ENCODE results near the gene SKP2. TPM values are rescaled to one million over a fixed set of nuclear protein-coding genes. Genes with fewer than 3 reads are reported as not detected.
A peak's percentile ranks its signal among the peaks of the same experiment; 100 is the strongest.

SKP2 gene
- total RNA-seq, 4 donors from 2014 or later: 4.8 to 10.3 (median 8.8) TPM

DNA sequence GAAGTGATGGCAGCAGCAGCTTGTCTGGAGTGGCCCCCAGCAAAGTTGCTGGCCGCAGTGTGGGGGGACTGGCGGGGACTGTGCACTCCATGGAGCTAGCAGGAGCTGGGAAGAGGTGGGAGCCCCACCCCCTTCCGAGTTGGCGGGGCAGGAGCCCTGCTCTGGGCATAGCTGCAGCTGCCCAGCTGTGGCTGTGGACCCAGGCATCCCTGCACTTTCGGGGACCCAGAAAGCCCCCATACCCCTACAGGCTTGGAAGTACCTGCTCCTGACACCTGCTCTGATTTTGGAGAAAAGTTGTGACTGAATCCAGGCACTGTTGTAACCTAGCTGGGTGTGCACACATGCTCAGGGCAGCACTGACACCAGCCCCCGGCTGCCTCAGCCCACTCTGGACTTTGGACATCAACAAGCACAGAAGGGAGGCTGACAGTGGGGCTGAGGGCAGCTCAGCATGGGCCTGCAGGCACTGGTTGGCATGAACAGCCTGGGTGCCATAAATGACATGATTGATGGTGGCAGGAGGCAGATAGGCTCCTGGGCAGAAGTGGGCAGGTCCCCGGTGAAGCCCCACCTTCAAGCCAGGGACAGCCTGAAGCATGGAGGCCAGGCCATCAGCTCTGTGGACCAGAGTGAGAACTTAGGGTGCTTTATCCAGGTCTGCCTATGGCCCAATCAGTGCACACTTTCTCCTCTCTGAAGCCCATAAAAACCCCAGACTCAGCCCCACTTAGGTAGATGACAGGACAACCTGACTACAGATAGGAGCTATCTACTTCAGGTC, 12.8 kb upstream of the SKP2 start:
- H3K27ac ChIP-seq: no peak overlapping the region
- H3K36me3 ChIP-seq: peaks cover 8 to 10% of the 10 kb centered on the region in 2 donors
- no peak overlapping the region for H3K4me3 ChIP-seq (replicated peaks in 1 of 3)
- intact Hi-C loops (cut with DNase I): no loop called here
- H3K4me1 ChIP-seq: no peaks in the 10 kb centered on the region
- no peaks in the 10 kb centered on the region for H3K27me3 ChIP-seq
- no peak for DNase-seq
- TF ChIP-seq, protein P1, sequence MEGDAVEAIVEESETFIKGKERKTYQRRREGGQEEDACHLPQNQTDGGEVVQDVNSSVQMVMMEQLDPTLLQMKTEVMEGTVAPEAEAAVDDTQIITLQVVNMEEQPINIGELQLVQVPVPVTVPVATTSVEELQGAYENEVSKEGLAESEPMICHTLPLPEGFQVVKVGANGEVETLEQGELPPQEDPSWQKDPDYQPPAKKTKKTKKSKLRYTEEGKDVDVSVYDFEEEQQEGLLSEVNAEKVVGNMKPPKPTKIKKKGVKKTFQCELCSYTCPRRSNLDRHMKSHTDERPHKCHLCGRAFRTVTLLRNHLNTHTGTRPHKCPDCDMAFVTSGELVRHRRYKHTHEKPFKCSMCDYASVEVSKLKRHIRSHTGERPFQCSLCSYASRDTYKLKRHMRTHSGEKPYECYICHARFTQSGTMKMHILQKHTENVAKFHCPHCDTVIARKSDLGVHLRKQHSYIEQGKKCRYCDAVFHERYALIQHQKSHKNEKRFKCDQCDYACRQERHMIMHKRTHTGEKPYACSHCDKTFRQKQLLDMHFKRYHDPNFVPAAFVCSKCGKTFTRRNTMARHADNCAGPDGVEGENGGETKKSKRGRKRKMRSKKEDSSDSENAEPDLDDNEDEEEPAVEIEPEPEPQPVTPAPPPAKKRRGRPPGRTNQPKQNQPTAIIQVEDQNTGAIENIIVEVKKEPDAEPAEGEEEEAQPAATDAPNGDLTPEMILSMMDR (IDR thresholded peaks at IDR 0.05): no peak
- no peak for TF ChIP-seq POLR2A (IDR thresholded peaks at IDR 0.05)
- 95 to 98% methylated on average over 6 to 7 of the region's 7 CpGs for WGBS, 2 donors
- H3K9me3 ChIP-seq: no peaks in the 10 kb centered on the region

DNA sequence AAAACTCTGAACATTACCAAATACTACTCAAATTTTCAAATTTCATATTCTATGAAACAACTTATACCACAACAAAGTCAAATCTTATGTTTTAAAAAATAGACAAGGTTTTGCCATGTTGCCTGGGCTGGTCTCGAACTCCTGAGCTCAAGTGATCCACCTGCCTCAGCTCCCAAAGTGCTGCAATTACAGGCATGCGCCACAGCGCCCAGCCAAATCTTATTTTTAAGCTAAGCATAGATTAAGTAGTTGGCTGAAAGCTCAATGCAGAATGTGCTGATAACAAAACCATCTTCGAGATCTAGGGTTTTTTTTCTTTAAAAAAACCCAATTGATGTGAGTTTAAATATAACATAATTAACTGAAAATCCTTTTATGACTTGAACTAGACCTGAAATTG, 6.6 kb upstream of the SKP2 start:
- intact Hi-C loops (cut with DNase I): no loop called here
- Histone ChIP-seq H3K4me3 (replicated peaks in 1 of 3) (no peak overlapping the region), H3K9me3 (no peaks in the 10 kb centered on the region), H3K27ac (no peak overlapping the region), H3K4me1 (peaks cover 1 to 7% of the 10 kb centered on the region in 2 donors), H3K36me3 (peaks cover 4 to 5% of the 10 kb centered on the region in 2 donors), H3K27me3 (no peaks in the 10 kb centered on the region)
- WGBS, 2 donors: 94 to 96% methylated on average over 4 of the region's 4 CpGs
- no peak for TF ChIP-seq POLR2A (IDR thresholded peaks at IDR 0.05)
- TF ChIP-seq, protein P1 (IDR thresholded peaks at IDR 0.05): no peak
- DNase-seq: no peak

- Histone ChIP-seq H3K27me3 (no peaks in the 10 kb centered on the region), H3K4me1 (peaks cover 7 to 12% of the 10 kb centered on the region in 2 donors), H3K27ac (no peak overlapping the region), H3K4me3 (replicated peaks in 1 of 3) (no peak overlapping the region), H3K9me3 (no peaks in the 10 kb centered on the region), H3K36me3 (no peaks in the 10 kb centered on the region)
- no peak for TF ChIP-seq POLR2A (IDR thresholded peaks at IDR 0.05)
- TF ChIP-seq, protein P1 (IDR thresholded peaks at IDR 0.05): no peak
- WGBS, 2 donors: 67 to 96% methylated on average over 3 of the region's 3 CpGs
- no peak for DNase-seq
- intact Hi-C loops (cut with DNase I): no loop called here
Observed at GRCh38 chr5:36146390-36146789, 5.5 kb upstream of the SKP2 start.

DNA sequence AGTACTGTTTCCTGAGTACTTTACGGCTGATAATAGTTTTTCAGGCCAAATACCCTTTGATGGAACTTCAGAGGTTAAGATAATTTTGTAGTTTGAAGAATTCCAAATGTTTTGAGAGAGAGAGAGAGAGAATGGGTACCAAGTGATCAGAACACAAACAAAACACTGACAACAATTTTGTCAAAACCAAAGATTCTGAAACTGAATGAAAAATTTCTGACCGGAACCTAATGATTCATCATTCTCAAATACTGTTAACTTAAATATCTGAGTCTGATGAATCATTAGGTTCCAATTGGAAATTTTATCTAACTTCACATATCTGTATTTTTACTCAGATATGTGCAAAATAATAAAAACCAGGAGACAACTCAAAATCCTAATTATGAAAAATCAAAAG, 4.2 kb upstream of the SKP2 start:
- no peak for TF ChIP-seq POLR2A (IDR thresholded peaks at IDR 0.05)
- TF ChIP-seq, protein P1 (IDR thresholded peaks at IDR 0.05): no peak
- no peak overlapping the region for H3K4me3 ChIP-seq (replicated peaks in 1 of 3)
- H3K9me3 ChIP-seq: no peaks in the 10 kb centered on the region
- no peaks in the 10 kb centered on the region for H3K36me3 ChIP-seq
- H3K4me1 ChIP-seq: peaks cover 11 to 13% of the 10 kb centered on the region in 2 donors
- no peaks in the 10 kb centered on the region for H3K27me3 ChIP-seq
- intact Hi-C loops (cut with DNase I): no loop called here
- no peak for DNase-seq
- H3K27ac ChIP-seq: no peak overlapping the region
- 49 to 93% methylated on average over 2 of the region's 2 CpGs for WGBS, 2 donors

DNA sequence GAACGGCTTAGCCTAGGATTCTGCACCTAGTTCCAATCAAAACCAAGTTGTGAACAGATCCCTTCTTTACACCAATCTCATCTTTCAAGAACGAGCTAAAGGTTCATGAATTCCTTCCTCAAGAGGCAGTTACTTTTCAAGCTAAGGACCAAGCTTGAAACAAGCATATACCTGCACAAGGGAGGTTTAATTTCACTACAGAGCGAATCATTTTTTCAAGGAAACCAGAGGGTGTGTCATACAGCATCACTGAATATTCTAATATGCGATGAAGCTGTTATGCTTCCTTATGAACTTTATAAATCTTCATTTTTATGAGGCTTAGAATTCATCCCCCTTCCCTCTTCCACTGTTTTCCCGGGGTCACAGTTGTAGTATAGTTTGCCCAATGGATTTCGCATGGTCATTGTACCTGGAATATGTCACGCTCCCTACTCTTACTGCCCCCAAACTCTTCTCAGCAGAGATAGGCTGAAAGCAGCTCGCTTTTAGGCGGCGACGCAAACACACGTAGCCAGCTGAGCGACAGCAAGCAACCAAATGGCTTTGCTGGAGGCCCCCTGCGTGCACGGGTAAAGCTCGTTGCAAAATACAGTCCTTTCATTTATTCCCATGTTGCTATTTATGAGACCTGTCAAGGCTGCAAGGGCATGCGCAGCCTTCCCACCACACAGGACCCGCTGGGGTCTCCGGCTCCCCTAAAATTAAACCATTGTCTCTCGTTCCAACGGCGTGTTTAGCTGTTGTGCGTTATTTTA, 1.1 kb upstream of the SKP2 start:
- H3K4me1 ChIP-seq: peaks cover 18 to 24% of the 10 kb centered on the region in 2 donors
- intact Hi-C loops (cut with DNase I): loop anchor here (10.0 kb wide), 1 partner anchor 84 kb away; no protein-coding TSS in a partner anchor
- H3K27ac ChIP-seq: peak overlapping the region in 2 of 3 donors; percentile 60 to 76
- DNase-seq: peak; percentile 33 to 35
- no peaks in the 10 kb centered on the region for H3K9me3 ChIP-seq
- TF ChIP-seq POLR2A (IDR thresholded peaks at IDR 0.05): no peak
- TF ChIP-seq, protein P1 (IDR thresholded peaks at IDR 0.05): no peak
- no peaks in the 10 kb centered on the region for H3K36me3 ChIP-seq
- no peaks in the 10 kb centered on the region for H3K27me3 ChIP-seq
- peak overlapping the region; percentile 77 to 92 (median 80) for H3K4me3 ChIP-seq (replicated peaks in 1 of 3)
- WGBS, 2 donors: 2 to 6% methylated on average over 21 to 23 of the region's 23 CpGs
